GM19240 (cell line): ENCODE results near the gene SF1.
A peak's percentile ranks its signal among the peaks of the same experiment; 100 is the strongest.

Experiments
- DNase-seq: peaks from one replicate; pipeline ENCODE4 v3.0.0; 2011; ENCODE audit warnings: low spot score; ENCODE audit not compliant: insufficient read length

SF1 gene

GRCh38 chr11:64778223-64778472, 194 bp downstream of the SF1 start:
- DNase-seq, result no peak

GRCh38 chr11:64777449-64778222, 706 bp downstream of the SF1 start:
- peak; percentile 76 for DNase-seq

GRCh38 chr11:64776875-64777274, 1.5 kb downstream of the SF1 start:
- no peak for DNase-seq

- DNase-seq, result no peak
Observed at GRCh38 chr11:64776425-64776824, 1.9 kb downstream of the SF1 start.

- no peak for DNase-seq
Observed at GRCh38 chr11:64774144-64774543, 4.2 kb downstream of the SF1 start.

GRCh38 chr11:64772303-64773018, 5.9 kb downstream of the SF1 start:
- DNase-seq, result no peak

- no peak for DNase-seq
Observed at GRCh38 chr11:64771861-64772260, 6.5 kb downstream of the SF1 start.

GRCh38 chr11:64770120-64770519, 8.2 kb downstream of the SF1 start:
- no peak for DNase-seq

- DNase-seq, result no peak
Observed at GRCh38 chr11:64769283-64769682, 9.1 kb downstream of the SF1 start.

GRCh38 chr11:64768300-64768694, 10.0 kb downstream of the SF1 start:
- no peak for DNase-seq

GRCh38 chr11:64767344-64768299, 10.7 kb downstream of the SF1 start:
- no peak for DNase-seq

- no peak for DNase-seq
Observed at GRCh38 chr11:64766881-64767280, 11.5 kb downstream of the SF1 start.

GRCh38 chr11:64765851-64766665, 12.3 kb downstream of the SF1 start:
- DNase-seq, result no peak

GRCh38 chr11:64765291-64765850, 13.0 kb downstream of the SF1 start:
- DNase-seq, result no peak

- DNase-seq, result no peak
Observed at GRCh38 chr11:64764753-64765152, 13.6 kb downstream of the SF1 start.

- DNase-seq, result no peak
Observed at GRCh38 chr11:64764040-64764611, 14.2 kb downstream of the SF1 start.

- no peak for DNase-seq
Observed at GRCh38 chr11:64763526-64764039, 14.8 kb downstream of the SF1 start.

GRCh38 chr11:64762674-64763525, 15.4 kb downstream of the SF1 start:
- DNase-seq, result no peak

- no peak for DNase-seq
Observed at GRCh38 chr11:64762277-64762673, 16.1 kb downstream of the SF1 start.
